GM21360 (cell line): ENCODE results near the gene EPS15.
"Not testable (repeated sequence)": the region's sequence is repeated elsewhere in the genome, so short reads cannot be mapped to it uniquely, and the experiment has no call there.

ENCODE experiments used
- ATAC-seq: cut with Tn5 transposase; IDR thresholded peaks from one replicate; pipeline ENCODE4 v1.9.1; 2021; ENCODE audit warnings: mild to moderate bottlenecking, moderate library complexity; ENCODE audit not compliant: unreplicated experiment

Gene EPS15

DNA sequence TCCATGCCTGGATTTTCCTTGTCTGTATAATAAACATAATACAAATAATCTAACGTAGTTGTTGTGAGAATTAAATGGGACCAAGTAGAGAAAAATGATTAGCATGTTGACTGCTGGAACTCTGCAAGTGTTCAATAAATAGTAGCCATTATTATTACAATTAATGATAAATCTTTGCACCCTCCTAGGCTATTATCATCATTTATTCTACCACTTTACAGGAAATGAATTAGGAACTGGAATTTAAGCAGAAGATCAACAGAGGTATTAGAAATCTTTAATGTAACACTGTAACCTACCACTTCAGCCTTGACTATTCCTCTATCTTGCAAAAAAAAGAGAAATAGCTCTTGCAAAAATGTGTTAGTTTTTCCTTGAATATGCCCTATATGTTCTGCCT is 126.8 kb downstream of the EPS15 start:
- ATAC-seq, result no peak

DNA sequence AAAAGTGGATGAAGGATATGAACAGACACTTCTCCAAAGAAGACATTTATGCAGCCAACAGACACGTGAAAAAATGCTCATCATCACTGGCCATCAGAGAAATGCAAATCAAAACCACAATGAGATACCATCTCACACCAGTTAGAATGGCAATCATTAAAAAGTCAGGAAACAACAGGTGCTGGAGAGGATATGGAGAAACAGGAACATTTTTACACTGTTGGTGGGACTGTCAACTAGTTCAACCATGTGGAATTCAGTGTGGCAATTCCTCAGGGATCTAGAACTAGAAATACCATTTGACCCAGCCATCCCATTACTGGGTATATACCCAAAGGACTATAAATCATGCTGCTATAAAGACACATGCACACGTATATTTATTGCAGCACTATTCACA is 128.4 kb downstream of the EPS15 start:
- ATAC-seq, result not testable (repeated sequence)

DNA sequence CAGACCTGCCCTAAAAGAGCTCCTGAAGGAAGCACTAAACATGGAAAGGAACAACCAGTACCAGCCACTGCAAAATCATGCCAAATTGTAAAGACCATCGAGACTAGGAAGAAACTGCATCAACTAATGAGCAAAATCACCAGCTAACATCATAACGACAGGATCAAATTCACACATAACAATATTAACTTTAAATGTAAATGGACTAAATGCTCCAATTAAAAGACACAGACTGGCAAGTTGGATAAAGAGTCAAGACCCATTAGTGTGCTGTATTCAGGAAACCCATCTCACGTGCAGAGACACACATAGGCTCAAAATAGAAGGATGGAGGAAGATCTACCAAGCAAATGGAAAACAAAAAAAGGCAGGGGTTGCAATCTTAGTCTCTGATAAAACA is 131.8 kb downstream of the EPS15 start:
- not testable (repeated sequence) for ATAC-seq

DNA sequence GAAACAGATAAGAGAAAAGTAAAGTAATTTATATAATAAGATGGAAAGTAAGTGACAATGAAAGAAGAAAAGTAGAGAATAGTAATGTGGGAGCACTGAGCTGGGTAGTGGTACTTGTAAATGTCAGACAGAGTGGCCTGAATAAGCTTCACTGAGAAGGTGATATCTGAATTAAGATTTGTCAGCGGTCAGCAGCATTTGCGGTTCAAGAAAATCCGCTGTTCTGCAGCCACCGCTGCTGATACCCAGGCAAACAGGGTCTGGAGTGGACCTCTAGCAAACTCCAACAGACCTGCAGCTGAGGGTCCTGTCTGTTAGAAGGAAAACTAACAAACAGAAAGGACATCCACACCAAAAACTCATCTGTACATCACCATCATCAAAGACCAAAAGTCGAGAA is 132.8 kb downstream of the EPS15 start:
- ATAC-seq, result not testable (repeated sequence)

DNA sequence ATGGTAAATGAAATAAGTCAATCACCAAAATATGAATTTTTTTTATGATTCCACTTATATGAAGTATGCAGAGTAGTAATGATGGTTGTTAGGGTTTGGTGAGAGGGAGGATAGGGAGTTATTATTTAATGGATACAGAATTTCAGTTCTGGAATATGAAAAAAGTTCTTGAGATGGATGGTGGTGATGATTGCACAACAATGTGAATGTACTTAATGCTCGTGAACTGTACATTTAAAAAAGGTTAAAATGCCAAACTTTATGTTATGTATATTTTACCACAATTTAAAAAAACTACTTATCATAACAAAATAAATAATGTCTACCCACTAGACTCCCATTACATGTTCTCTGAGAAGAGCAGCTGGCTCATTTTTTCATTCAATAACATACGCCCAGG is 133.3 kb downstream of the EPS15 start:
- no peak for ATAC-seq

DNA sequence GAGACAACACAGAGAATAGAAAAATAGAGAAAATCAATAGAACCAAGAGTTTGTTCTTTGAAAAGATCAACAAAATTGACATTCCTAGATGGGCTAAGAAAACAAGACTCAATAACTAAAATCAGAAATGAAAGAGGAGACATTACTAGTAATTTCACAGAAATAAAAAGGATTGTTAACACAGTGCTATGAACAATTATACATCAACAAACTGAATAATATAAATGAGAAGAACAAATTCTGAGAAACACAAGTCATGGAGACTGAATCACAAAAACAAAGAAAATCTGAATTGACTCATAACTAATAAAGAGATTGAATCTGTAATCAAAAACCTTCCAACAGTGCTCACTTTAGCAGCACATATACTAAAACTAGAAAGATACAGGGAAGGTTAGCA is 137.1 kb downstream of the EPS15 start:
- ATAC-seq, result no peak

DNA sequence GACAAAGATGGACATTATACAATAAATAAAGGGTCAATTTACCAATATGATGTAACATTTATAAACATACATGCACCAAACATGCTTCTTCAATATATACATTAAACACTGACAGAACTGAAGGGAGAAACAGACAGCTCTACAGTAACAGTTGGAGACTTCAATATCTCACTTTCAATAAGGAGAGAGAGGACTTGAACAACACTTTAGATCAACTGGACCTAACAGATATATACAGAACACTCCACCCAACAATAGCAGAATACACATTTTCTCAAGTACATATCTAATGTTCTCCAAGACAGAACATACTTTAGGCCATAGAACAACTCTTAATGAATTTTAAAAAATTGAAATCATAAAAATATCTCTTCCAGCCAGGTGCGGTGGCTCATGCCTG is 138.1 kb downstream of the EPS15 start:
- no peak for ATAC-seq

DNA sequence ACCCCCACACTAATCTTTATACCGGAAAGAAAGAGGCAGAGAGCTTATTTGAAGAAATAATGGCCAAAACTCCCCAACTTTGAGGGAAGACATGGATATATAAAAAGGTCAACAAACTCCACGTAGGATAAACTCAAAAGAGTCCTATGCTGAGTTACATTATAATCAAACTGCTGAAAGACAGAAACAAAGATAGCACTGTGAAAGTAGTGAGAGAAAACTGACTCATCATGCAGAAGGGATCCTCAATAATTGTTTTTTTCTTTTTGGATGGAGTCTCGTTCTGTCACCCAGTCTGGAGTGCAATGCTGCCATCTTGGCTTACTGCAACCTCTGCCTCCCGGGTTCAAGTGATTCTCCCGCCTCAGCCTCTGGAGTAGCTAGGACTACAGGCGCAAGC is 140.2 kb downstream of the EPS15 start:
- no peak for ATAC-seq

DNA sequence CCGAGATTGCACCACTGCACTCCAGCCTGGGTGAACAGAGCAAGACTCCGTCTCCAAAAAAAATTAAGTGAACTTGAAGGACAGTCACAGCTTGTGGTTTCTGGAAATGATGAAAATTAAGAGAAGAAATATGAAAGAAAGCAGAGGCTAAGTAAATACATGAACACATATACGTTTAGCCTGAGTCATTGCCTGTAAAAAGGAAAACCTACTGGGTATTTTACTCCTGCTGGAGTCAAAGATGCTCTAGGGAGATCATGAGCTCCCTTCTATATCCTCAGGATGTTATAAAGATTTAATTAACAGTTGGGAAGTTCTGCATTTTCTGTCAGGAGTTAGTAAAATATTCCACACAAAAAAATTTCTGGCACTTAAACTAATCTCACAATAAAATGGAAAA is 145.2 kb downstream of the EPS15 start:
- ATAC-seq, result no peak

DNA sequence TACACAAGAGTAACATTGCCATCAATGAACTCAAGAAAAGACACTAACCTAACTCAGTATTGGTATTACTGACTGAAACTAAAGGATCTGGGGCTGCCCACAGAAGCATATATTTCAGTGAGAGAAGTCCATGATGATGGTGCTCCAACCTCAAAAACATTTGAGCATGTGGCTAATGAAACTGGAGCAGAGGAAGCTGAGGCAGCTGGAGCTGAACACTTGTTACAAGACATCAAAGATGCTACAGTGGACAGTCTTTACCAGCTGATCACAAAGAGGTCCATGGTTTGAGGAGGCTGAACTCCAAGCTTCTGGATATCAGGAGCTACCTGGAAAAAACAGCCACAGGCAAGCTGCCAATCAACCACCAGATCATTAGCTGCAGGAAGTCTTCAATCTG is 146.5 kb downstream of the EPS15 start:
- no peak for ATAC-seq

DNA sequence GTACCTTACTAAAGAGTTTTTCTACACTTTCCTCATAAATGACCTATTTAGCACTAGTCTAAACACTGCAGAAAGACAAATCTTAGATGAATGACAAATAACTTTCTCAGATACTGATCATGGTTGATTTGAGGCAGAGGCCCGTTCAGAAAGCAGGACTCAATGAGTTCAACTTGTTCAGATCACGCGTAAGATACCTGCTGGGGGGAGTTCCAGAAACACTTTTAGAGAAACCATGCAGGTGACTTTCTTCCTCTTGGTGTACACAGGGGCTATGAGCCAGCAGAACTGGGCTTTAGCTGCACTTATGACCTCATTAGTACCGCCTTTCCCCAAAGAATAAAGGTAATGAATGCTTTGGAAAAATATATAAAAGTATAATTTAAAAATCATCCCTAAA is 149.9 kb downstream of the EPS15 start:
- no peak for ATAC-seq

DNA sequence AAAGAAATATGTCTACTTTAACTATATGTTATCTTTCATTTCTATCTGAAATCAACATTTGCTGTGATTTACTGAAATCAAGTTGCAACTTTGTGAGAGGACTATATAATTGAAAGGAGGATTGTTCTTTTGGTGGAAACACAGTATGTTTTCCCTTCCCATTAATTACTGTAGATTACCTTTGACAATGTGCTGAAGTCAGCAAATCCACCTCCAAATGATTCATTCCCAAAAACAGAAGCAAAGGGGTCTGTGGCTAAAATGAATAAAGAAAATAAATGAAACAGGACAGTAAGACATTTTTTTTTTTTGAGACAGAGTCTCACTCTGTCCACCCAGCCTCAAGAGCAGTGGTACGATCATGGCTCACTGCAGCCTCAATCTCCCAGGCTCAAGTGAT is 153.3 kb downstream of the EPS15 start:
- ATAC-seq, result no peak

DNA sequence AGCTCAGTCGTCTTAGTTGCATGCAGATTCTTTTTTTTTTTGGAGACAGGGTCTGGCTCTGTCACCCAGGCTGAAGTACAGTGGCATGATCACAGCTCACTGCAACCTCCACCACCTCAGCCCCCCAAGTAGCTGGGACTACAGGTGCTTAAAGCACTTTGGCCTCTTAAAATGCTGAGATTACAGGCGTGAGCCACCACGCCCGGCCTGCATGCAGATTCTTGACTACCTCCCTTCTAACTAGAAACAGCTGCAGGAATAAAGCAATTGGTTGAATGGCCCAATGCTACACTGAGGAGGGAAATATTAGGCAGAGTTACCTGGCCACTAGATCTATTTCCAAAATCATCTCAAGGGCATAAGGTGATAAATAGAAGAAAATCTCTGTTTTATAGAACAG is 159.2 kb downstream of the EPS15 start:
- ATAC-seq, result no peak

DNA sequence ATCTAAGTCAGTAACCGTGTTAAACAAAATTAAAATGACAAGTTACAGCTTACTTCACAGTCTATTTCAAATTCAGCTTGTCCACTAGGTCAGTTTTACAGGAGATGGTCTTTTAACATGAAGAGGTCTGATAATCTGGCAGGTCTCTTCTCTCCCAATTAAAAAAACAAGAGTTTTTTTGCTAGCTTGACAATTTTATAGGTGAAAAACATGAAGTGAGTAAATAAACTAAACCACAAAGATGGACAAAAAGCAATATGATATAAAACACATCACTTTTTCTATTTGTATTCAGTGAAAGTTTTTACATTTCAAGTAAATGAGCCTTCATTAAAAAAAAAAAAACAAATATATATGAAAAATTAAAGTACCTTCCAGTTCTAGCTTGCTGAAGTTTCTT is 163.7 kb downstream of the EPS15 start:
- no peak for ATAC-seq

DNA sequence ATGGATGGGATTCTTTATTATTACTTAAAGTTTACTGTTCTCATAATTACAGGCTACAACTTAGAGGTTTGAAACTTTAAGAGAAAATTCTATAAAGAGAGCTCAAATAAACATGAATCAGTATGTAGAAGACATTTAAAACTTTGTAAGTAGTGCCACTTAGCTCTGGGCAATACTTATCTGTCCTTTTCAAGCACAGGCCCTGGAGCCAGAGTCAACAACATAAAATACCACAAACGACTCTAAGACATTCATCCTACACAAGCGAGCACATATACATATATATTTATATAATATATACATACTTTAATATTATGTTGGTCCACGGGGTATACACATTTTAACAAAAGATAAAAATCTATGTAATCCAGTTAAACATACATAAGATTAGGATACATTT is 164.7 kb downstream of the EPS15 start:
- ATAC-seq, result no peak

DNA sequence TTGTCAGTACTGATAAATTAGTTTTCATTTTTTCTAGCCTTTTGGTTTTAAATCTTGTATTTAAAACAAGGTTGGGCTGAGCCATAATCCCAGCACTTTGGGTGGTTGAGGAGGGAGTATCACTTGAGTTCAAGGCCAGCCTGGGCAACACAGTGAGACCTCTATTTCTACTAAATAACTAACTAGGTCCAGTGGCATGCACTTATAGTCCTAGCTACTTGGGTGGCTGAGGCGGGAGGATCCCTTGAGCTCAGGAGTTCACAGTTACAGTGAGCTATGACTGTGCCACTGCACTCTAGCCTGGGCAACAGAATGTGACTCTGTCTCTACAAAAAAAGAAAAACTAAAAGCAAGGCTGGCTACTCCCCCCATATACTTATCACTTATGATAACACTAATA is 167.2 kb downstream of the EPS15 start:
- no peak for ATAC-seq

DNA sequence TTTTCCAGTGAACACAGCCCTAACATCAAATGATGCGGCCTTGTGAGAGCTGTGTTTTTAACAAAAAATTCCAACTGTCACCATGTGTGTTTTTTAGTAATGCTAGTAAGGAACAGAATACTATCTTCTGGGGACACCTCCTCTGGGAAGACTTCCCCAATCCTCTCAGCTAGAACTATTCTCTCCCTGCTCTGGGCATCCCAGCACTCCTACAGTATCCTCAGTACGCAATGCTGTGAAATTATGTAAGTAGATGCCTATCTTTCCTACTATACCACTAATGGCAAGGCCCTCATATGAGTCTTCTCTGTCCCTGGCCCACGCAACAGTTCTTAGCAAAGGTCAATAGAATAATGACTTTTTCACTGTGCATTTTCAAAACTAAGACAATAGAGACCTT is 169.2 kb downstream of the EPS15 start:
- ATAC-seq, result no peak

DNA sequence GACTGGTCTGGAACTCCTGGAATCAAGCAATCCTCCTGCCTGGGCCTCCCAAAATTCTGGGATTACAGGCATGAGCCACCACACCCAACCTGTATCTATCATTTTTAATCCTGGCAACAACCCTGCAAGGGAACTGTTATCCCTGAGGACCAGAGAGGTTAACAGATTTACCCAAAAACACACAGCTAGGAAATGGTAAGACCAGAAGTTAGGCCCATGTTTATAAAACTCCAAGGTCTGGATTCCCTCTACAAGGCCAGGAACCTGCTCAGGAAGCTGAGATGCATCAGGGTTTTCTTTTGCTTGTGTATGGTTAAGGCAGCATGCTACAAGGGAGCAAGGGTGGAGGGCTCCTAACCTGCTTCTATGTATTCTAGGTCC is 170.9 kb downstream of the EPS15 start:
- ATAC-seq, result no peak

DNA sequence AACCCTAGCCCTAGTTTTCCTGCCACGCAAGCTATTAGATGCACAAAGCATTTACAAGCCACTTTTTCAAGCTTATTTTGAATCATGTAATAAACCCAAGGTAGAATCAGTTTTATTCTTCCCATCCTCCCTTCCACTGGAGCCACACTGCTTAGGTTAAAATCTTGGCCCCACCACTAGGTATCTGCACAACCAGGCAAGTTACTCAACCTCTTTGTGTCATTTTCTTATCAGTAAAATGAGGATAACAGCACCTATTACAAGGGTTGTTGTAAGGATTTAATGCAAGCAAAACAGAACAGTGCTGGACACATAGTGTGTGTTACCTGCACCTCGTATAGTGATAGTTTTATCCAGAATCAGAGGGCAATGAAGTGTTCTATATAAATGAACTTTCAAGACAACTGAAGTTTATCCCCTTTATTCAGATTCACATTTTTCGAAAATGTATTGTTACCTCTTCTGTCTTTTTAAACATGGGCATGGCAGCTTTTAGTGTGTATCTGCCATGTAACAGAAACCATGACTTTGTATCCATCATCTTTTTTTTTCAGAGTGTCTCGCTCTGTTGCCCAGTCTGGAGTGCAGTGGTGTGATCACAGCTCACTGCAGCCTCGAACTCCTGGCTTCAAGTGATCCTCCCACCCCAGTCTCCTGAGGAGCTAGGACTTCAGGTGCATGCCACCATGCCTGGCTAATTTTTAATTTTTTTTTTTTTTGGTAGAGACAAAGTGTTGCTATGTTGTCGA is 171.5 kb downstream of the EPS15 start:
- ATAC-seq, result no peak

DNA sequence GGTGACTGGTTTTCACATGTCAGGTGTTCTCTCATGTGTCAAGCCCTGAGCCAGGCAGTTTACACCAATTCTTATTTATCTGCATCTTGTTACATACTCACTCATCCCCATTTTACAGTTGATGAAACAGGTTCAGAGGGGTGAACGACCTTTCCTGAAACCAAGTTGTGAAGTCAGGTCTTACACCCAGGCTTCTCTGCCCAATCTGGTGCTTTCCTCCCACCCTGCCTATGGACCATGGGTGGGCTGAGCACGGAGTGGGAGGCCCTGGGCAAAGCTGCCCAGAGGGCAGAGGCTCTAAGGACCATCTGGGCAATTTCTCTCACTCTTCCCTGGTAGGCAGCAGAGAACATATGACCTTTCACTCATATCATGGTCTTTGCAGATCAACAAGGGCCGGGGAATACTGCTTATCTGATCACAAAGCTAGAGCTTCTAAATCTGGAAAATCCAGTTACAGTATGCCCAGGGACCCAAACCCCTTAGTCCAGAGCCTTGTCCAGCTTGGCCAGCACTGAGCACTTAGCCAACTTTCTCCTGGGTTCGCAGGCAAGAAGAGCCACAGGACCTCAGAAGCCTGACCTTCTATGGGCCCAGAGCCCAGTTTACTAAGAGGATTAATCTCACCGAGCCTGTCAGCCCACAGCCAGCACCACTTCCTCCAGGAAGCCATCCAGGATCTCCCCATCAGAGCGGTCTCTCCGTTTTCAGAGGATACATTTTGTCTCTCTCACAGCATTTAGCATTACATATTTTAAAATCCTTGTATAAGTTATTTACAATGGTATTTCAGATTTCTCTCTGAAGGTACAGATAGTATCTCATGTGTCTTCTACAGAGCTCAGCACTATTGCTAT is 172.8 kb downstream of the EPS15 start:
- no peak for ATAC-seq

DNA sequence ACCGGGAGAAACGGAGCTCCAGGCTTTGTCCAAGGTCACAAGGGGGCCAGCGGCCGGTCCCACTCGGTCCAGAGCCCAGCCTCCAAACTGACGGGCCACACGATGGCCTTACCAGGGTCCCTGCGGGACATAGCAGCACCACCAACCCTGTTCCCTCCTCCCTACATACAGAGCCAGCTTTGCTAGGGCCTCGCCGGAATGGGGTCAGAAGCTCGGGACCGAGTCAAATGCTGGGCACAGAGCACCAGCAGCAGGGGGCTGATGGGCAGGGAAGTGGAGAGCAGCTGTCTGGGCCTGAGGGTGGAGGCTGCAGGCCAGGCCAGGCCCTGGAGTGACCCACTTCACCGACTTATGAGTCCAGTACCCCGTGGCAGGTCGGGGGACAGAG is 173.8 kb downstream of the EPS15 start:
- no peak for ATAC-seq

DNA sequence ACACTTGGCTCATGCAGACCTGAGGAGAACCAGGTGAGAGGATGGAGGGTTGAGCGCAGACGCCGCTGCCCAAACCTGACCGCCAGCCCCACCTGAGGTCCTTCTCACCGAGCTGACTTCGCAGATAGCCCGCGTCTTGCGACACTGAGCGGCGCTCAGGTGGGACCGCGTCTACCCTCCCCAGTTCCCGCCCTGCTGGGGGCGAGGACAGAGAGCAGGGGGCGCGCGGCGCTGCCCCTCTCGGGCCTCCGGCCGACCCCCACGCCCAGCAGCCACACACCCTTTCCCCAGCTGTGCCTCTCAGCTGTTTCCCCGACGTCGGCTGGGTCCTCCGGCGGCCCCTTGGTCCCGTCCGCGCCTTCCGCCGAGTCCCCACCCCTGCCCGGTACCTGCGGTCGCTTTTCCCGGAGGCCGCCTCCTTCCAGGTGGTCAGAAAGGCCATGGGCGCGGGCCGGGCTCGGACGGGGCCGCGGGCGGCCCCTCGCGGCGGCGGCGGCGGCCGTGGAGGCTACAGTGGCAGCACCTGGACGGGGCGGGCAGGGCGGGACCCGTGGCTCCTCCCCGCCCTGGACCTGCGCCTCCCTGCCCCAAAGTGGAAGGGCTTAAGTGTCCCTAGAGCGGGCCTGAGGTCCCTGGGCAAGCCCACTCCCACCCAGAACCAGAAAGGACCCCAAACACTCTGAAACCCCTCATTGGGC is 174.3 kb downstream of the EPS15 start:
- ATAC-seq, result no peak
